HL-60/S4 treated with phorbol 12-myristate 13-acetate at 8.2 ng/mL for 4 days and 3 days (cell line): ENCODE data around the gene NKIRAS1.

Experiments used
- in situ Hi-C: fragments of 300-500 bp; cut with MboI; formaldehyde crosslinking; loops from 2 replicates; pipeline ENCODE4 v1.15.0; 2022; ENCODE audit warnings: low sequenced_read_pairs

NKIRAS1 gene

GRCh38 chr3:23916886-23917678 is at the start of gene NKIRAS1, which contains the start of gene RPL15:
TSS of gene NKIRAS1 (minus strand) at chr3:23916990. CDS start at chr3:23910904, 6,086 bp downstream.
TSS of gene RPL15 (plus strand) at chr3:23917132. CDS start at chr3:23917860, 728 bp downstream.
- in situ Hi-C loops, result no loop called here

GRCh38 chr3:23966328-23966727 is 49.5 kb upstream of the NKIRAS1 start:
- in situ Hi-C loops, result no loop called here

GRCh38 chr3:23964537-23965235 is 47.9 kb upstream of the NKIRAS1 start:
- in situ Hi-C loops, result no loop called here

GRCh38 chr3:23961913-23962312 is 45.1 kb upstream of the NKIRAS1 start:
- in situ Hi-C loops, result no loop called here

GRCh38 chr3:23961066-23961465 is 44.3 kb upstream of the NKIRAS1 start:
- in situ Hi-C loops, result no loop called here

- in situ Hi-C loops, result no loop called here
These were observed 43.9 kb upstream of the NKIRAS1 start for GRCh38 chr3:23960649-23961048.

- in situ Hi-C loops, result no loop called here
These were observed 42.5 kb upstream of the NKIRAS1 start for GRCh38 chr3:23959135-23959900.

GRCh38 chr3:23956701-23957100 is 39.9 kb upstream of the NKIRAS1 start:
- in situ Hi-C loops, result no loop called here

- in situ Hi-C loops, result no loop called here
These were observed 37.4 kb upstream of the NKIRAS1 start for GRCh38 chr3:23954144-23954543.

- in situ Hi-C loops, result no loop called here
These were observed 36.7 kb upstream of the NKIRAS1 start for GRCh38 chr3:23953523-23953922.

- in situ Hi-C loops, result no loop called here
These were observed 35.9 kb upstream of the NKIRAS1 start for GRCh38 chr3:23952646-23953045.

GRCh38 chr3:23950293-23950692 is 33.5 kb upstream of the NKIRAS1 start:
- in situ Hi-C loops, result no loop called here

- in situ Hi-C loops, result no loop called here
These were observed 33.0 kb upstream of the NKIRAS1 start for GRCh38 chr3:23949784-23950183.

GRCh38 chr3:23948761-23949160 is 32.0 kb upstream of the NKIRAS1 start:
- in situ Hi-C loops, result no loop called here

GRCh38 chr3:23945913-23946687 is 29.3 kb upstream of the NKIRAS1 start:
- in situ Hi-C loops, result no loop called here

- in situ Hi-C loops, result no loop called here
These were observed 28.8 kb upstream of the NKIRAS1 start for GRCh38 chr3:23945663-23945912.

- in situ Hi-C loops, result no loop called here
These were observed 28.3 kb upstream of the NKIRAS1 start, which contains the start of gene NR1D2 for GRCh38 chr3:23944861-23945662. TSS of gene NR1D2 (plus strand) at chr3:23945286. CDS start at chr3:23945579, 293 bp downstream.

GRCh38 chr3:23944007-23944783 is 27.4 kb upstream of the NKIRAS1 start:
- in situ Hi-C loops, result no loop called here

- in situ Hi-C loops, result no loop called here
These were observed 25.8 kb upstream of the NKIRAS1 start for GRCh38 chr3:23942546-23942945.
